Stimulated activated naive CD4-positive, alpha-beta T cell (primary cell): ENCODE data around the gene STK40.
A peak's percentile ranks its signal among the peaks of the same experiment; 100 is the strongest.

Source experiments
- DNase-seq, 6 experiments: peaks; one replicate each; lab custom pipeline; 2025; lab: John Stamatoyannopoulos, UW

STK40 gene

GRCh38 chr1:36398370-36398977 is 12.8 kb upstream of the STK40 start:
- no peak for DNase-seq

GRCh38 chr1:36397378-36398230 is 11.9 kb upstream of the STK40 start, which contains the start of gene LSM10:
Gene LSM10, minus strand, starts transcription at chr1:36397908. Its CDS starts 3,779 bp downstream, at chr1:36394129.
- peak; percentile 73 to 88 (median 83) for DNase-seq

- DNase-seq = peak in 3 of 6 experiments; percentile 18 to 50 (median 30)
These were observed 11.3 kb upstream of the STK40 start for GRCh38 chr1:36397083-36397377.

GRCh38 chr1:36396359-36396758 is 10.6 kb upstream of the STK40 start:
- no peak for DNase-seq

GRCh38 chr1:36393686-36394085 is 8.0 kb upstream of the STK40 start:
- DNase-seq = no peak

GRCh38 chr1:36392836-36393235 is 7.1 kb upstream of the STK40 start:
- DNase-seq = no peak

GRCh38 chr1:36391271-36391670 is 5.5 kb upstream of the STK40 start:
- DNase-seq = no peak

- DNase-seq = no peak
These were observed 4.7 kb upstream of the STK40 start for GRCh38 chr1:36390411-36390810.

GRCh38 chr1:36389999-36390398 is 4.3 kb upstream of the STK40 start:
- no peak for DNase-seq

- DNase-seq = no peak
These were observed 3.5 kb upstream of the STK40 start for GRCh38 chr1:36389261-36389660.

GRCh38 chr1:36387141-36387949 is 1.6 kb upstream of the STK40 start:
- no peak for DNase-seq

- DNase-seq = peak; percentile 32 to 73 (median 54)
These were observed 779 bp upstream of the STK40 start for GRCh38 chr1:36386265-36387140.

- DNase-seq = peak in 5 of 6 experiments; percentile 39 to 68 (median 52)
These were observed 948 bp downstream of the STK40 start for GRCh38 chr1:36384542-36385409.

GRCh38 chr1:36383240-36383639 is 2.5 kb downstream of the STK40 start:
- DNase-seq = no peak

GRCh38 chr1:36382669-36383068 is 3.1 kb downstream of the STK40 start:
- DNase-seq = no peak

- no peak for DNase-seq
These were observed 3.5 kb downstream of the STK40 start for GRCh38 chr1:36382231-36382630.

- DNase-seq = no peak
These were observed 4.3 kb downstream of the STK40 start for GRCh38 chr1:36381405-36381804.

- no peak for DNase-seq
These were observed 4.9 kb downstream of the STK40 start for GRCh38 chr1:36380782-36381181.

- no peak for DNase-seq
These were observed 5.5 kb downstream of the STK40 start for GRCh38 chr1:36380143-36380619.

GRCh38 chr1:36377791-36378492 is 7.8 kb downstream of the STK40 start:
- peak in 1 of 6 experiments; percentile 18 for DNase-seq
